Natural killer cell (primary cell): ENCODE data around the gene SLC35F1. TPM values are rescaled to one million over a fixed set of nuclear protein-coding genes. Genes with fewer than 3 reads are reported as not detected.

Experiments
- ATAC-seq, 3 donors: fragments of 150-1000 bp in 2 of 3; fragments of 200-7000 bp in 1 of 3; cut with Tn5 transposase; 1 replicate in 1 of 3; 2 replicates in 2 of 3; pipeline ENCODE4 v1.10.0; 2021; ENCODE audit warnings: mild to moderate bottlenecking in 2 of 3, moderate library complexity in 2 of 3
- DNase-seq, 2 donors: peaks; one replicate each; pipeline versions ENCODE4 v3.0.0 to v3.0.0-alpha.2; 2013 to 2021; ENCODE audit warnings: mixed read lengths in 1 of 2
- H3K27ac ChIP-seq: one replicate; pipeline ENCODE4 v1.5.1; 2013; ENCODE audit warnings: mild to moderate bottlenecking, low read length
- H3K27me3 ChIP-seq: one replicate; pipeline ENCODE4 v1.6.1; 2013; ENCODE audit warnings: low read length; ENCODE audit not compliant: control insufficient read depth, insufficient read depth
- H3K36me3 ChIP-seq: one replicate; pipeline ENCODE4 v1.6.1; 2013; ENCODE audit warnings: low read length; ENCODE audit not compliant: control insufficient read depth, insufficient read depth
- H3K4me1 ChIP-seq: one replicate; pipeline ENCODE4 v1.6.1; 2013; ENCODE audit warnings: low read length; ENCODE audit not compliant: control insufficient read depth, insufficient read depth
- H3K4me3 ChIP-seq: one replicate; pipeline ENCODE4 v1.5.1; 2013; ENCODE audit warnings: low read length
- H3K9me3 ChIP-seq: one replicate; pipeline ENCODE4 v1.6.1; 2013; ENCODE audit warnings: low read length; ENCODE audit not compliant: control insufficient read depth, insufficient read depth
- H3K27ac Mint-ChIP-seq, 2 donors: one replicate each; pipeline ENCODE4 v1.8.0; 2022; ENCODE audit warnings: mild to moderate bottlenecking in 2 of 2, mixed read lengths in 2 of 2, moderate library complexity in 1 of 2
- H3K27me3 Mint-ChIP-seq, 2 donors: one replicate each; pipeline ENCODE4 v1.8.0; 2022; ENCODE audit warnings: low read depth in 2 of 2, mixed read lengths in 2 of 2
- H3K36me3 Mint-ChIP-seq: one replicate; pipeline ENCODE4 v1.8.0; 2022; ENCODE audit warnings: mixed read lengths
- H3K4me1 Mint-ChIP-seq, 2 donors: one replicate each; pipeline ENCODE4 v1.8.0; 2022; ENCODE audit warnings: mixed read lengths in 2 of 2
- H3K4me3 Mint-ChIP-seq: one replicate; pipeline ENCODE4 v1.8.0; 2022; ENCODE audit warnings: mild to moderate bottlenecking, moderate library complexity, mixed read lengths
- H3K9me3 Mint-ChIP-seq, 2 donors: one replicate each; pipeline ENCODE4 v1.8.0; 2022; ENCODE audit warnings: mixed read lengths in 2 of 2
- WGBS: methylation state at CpG from one replicate; pipeline ENCODE4 v1.1.7; 2013; ENCODE audit warnings: missing lambda C conversion rate; ENCODE audit not compliant: insufficient coverage; 5-methylcytosine and 5-hydroxymethylcytosine counted together
- intact Hi-C: fragments of 100-400 bp; cut with micrococcal nuclease; formaldehyde crosslinking; loops from one replicate; pipeline ENCODE4 v1.14.2; 2022
- total RNA-seq, 4 donors: library from RNA; stranded (reverse); fragments of 120-200 nt in 1 of 4; gene quantifications; one replicate each; pipeline versions ENCODE4 v1.2.3 to v1.2.4, GENCODE V29; 2013 to 2022
- TF ChIP-seq, protein P1 (sequence below): fragments of 200-600 bp; IDR thresholded peaks from one replicate; pipeline ENCODE4 v1.8.0; 2022; ENCODE audit warnings: antibody characterized with exemption

The SLC35F1 gene
- total RNA-seq, 3 donors from 2014 or later (not counting 1 experiment from before 2014, with no cell fraction given), result not detected

DNA sequence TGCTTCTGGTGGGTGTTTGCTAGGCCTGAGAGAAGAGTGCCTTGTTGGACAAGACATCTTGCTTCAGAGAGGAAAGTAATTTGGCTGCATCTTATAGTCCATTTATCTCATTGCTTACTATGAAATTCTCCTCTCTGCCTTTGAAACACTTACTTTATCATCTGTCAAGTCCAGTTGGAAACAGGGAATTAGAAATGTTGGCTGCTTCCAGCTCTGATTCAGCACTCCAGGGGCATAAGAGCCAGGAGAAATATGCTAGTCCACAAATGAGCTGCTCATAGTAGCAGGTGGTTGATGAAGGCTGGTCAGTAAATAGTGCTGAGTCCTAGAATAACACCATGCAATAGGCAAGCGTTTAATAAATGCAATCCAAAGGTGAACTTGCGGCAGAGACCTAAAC lies 227.1 kb downstream of the SLC35F1 start:
- Mint-ChIP-seq H3K9me3 (peaks cover 1 to 3% of the 10 kb centered on the region in 2 donors), H3K4me1 (no peaks in the 10 kb centered on the region), H3K4me3 (no peak overlapping the region), H3K27me3 (peaks cover 0 to 6% of the 10 kb centered on the region in 2 donors), H3K27ac (no peak overlapping the region), H3K36me3 (no peaks in the 10 kb centered on the region)
- WGBS, result 92% methylated on average over 2 of the region's 2 CpGs
- no peak for DNase-seq
- H3K36me3 ChIP-seq, result no peaks in the 10 kb centered on the region
- H3K27ac ChIP-seq, result no peak overlapping the region
- H3K4me1 ChIP-seq, result no peaks in the 10 kb centered on the region
- H3K4me3 ChIP-seq, result no peak overlapping the region
- no peaks in the 10 kb centered on the region for H3K27me3 ChIP-seq
- ATAC-seq, result no peak
- H3K9me3 ChIP-seq, result no peaks in the 10 kb centered on the region
- TF ChIP-seq, protein P1, sequence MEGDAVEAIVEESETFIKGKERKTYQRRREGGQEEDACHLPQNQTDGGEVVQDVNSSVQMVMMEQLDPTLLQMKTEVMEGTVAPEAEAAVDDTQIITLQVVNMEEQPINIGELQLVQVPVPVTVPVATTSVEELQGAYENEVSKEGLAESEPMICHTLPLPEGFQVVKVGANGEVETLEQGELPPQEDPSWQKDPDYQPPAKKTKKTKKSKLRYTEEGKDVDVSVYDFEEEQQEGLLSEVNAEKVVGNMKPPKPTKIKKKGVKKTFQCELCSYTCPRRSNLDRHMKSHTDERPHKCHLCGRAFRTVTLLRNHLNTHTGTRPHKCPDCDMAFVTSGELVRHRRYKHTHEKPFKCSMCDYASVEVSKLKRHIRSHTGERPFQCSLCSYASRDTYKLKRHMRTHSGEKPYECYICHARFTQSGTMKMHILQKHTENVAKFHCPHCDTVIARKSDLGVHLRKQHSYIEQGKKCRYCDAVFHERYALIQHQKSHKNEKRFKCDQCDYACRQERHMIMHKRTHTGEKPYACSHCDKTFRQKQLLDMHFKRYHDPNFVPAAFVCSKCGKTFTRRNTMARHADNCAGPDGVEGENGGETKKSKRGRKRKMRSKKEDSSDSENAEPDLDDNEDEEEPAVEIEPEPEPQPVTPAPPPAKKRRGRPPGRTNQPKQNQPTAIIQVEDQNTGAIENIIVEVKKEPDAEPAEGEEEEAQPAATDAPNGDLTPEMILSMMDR, result no peak
- intact Hi-C loops, result no loop called here

DNA sequence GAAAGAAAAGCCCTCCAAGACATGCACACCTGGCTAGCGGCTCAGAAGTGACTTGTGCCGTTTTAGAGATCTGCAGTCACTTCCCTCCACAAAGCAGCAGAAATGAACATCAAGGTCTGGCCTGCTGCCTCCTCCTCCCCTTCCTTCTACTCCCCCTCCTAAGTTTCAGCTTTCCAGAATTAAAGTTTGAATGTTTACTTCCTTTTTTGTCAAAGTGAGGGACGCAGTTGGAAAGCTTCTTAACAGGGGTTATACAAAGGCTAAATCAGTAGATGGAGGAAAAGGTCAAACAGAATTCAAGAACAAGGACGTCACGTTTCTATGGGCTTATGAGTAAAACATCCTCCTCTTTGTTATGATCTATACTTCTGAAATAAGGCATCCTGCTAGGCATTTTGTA lies 227.7 kb downstream of the SLC35F1 start:
- Histone ChIP-seq H3K4me1 (no peaks in the 10 kb centered on the region), H3K4me3 (no peak overlapping the region), H3K27me3 (no peaks in the 10 kb centered on the region), H3K9me3 (no peaks in the 10 kb centered on the region), H3K36me3 (no peaks in the 10 kb centered on the region), H3K27ac (no peak overlapping the region)
- no peak for DNase-seq
- Mint-ChIP-seq H3K4me3 (no peak overlapping the region), H3K27ac (no peak overlapping the region), H3K4me1 (no peaks in the 10 kb centered on the region), H3K27me3 (peaks cover 0 to 4% of the 10 kb centered on the region in 2 donors), H3K9me3 (no peaks in the 10 kb centered on the region), H3K36me3 (no peaks in the 10 kb centered on the region)
- TF ChIP-seq, protein P1, result no peak
- 51% methylated on average over 5 of the region's 5 CpGs for whole genome bisulfite sequencing
- ATAC-seq, result no peak
- intact Hi-C loops, result no loop called here

DNA sequence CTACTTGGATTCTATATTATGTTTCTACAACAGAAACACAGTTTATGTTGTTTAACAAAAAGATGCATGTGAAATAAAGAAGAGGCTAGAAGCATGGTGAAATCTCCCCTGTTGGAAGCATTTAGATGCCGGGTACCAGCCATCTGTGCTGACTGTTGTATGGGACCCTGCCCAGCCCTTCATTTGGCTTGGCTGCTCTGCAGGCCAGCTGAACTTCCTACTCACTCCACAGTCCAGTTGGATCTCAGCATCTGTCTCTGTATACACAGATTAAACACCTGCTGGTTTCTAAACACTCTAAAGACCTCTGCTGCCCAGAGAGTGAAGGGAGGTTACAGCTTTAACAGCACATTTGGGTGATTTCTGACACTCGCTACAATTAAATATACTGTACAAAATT lies 228.3 kb downstream of the SLC35F1 start:
- intact Hi-C loops, result no loop called here
- no peaks in the 10 kb centered on the region for H3K27me3 ChIP-seq
- 87% methylated on average over 2 of the region's 2 CpGs for WGBS
- DNase-seq (no peak), ATAC-seq (no peak)
- no peaks in the 10 kb centered on the region for H3K9me3 Mint-ChIP-seq
- H3K4me1 ChIP-seq, result no peaks in the 10 kb centered on the region
- H3K4me3 ChIP-seq, result no peak overlapping the region
- peaks cover 0 to 4% of the 10 kb centered on the region in 2 donors for H3K27me3 Mint-ChIP-seq
- TF ChIP-seq, protein P1, result no peak
- no peak overlapping the region for H3K27ac Mint-ChIP-seq
- no peaks in the 10 kb centered on the region for H3K36me3 Mint-ChIP-seq
- H3K36me3 ChIP-seq, result no peaks in the 10 kb centered on the region
- H3K27ac ChIP-seq, result no peak overlapping the region
- H3K4me1 Mint-ChIP-seq, result no peaks in the 10 kb centered on the region
- no peak overlapping the region for H3K4me3 Mint-ChIP-seq
- no peaks in the 10 kb centered on the region for H3K9me3 ChIP-seq

DNA sequence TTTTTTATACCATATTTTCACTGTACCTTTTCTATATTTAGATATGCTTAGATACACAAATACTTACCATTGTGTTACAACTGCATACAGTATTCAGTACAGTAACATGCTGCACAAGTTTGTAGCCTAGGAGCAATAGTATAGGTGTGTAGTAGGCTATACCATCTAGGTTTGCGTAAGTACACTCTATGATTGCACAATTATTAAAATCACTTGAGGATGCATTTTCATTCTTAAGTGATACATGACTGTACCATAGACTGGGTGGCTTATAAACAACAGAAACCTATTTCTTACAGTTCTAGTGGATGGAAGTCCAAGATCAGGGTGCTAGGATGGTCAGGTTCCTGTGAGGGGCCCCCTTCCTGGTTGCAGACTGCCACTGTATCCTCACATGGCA lies 234.1 kb downstream of the SLC35F1 start:
- Mint-ChIP-seq H3K4me1 (no peaks in the 10 kb centered on the region), H3K27me3 (no peaks in the 10 kb centered on the region), H3K27ac (no peak overlapping the region), H3K9me3 (no peaks in the 10 kb centered on the region), H3K36me3 (no peaks in the 10 kb centered on the region), H3K4me3 (no peak overlapping the region)
- Histone ChIP-seq H3K27me3 (no peaks in the 10 kb centered on the region), H3K4me3 (no peak overlapping the region), H3K36me3 (no peaks in the 10 kb centered on the region), H3K27ac (no peak overlapping the region), H3K4me1 (no peaks in the 10 kb centered on the region), H3K9me3 (no peaks in the 10 kb centered on the region)
- WGBS, result no CpG with 5 or more reads among the region's 1 CpG
- intact Hi-C loops, result no loop called here
- TF ChIP-seq, protein P1, result no peak
- ATAC-seq (no peak), DNase-seq (no peak)
